Keratinocyte (primary cell): Measurements from ENCODE around the gene PCDHA9. TPM values are rescaled to one million over a fixed set of nuclear protein-coding genes. Genes with fewer than 3 reads are reported as not detected.

Experiments
- DNase-seq: peaks from one replicate; pipeline ENCODE4 v3.0.0-alpha.2; 2011; ENCODE audit warnings: low read depth, missing footprints, low spot score
- FAIRE-seq: peaks from 2 replicates; lab custom pipeline; 2011; peaks lifted over from hg19 to GRCh38; lab: Jason Lieb, UNC
- H2AFZ ChIP-seq: 2 replicates; pipeline ENCODE4 v1.6.0; 2012; ENCODE audit warnings: low read length, control low read depth, inconsistent platforms; ENCODE audit not compliant: control insufficient read depth
- H3K27ac ChIP-seq: 2 replicates; pipeline ENCODE4 v1.5.1; 2011; ENCODE audit warnings: low read length; ENCODE audit not compliant: control insufficient read depth, insufficient read depth
- H3K27me3 ChIP-seq: 3 replicates; pipeline ENCODE4 v1.6.0; 2011; ENCODE audit warnings: low read length; ENCODE audit not compliant: control insufficient read depth, insufficient read depth; ENCODE audit errors: extremely low read depth
- H3K36me3 ChIP-seq, 2 experiments: 2 replicates in 1 of 2; 3 replicates in 1 of 2; pipeline ENCODE4 v1.5.1; 2011; ENCODE audit warnings: low read length in 2 of 2, mild to moderate bottlenecking in 1 of 2; ENCODE audit not compliant: control insufficient read depth in 2 of 2, insufficient read depth in 2 of 2; ENCODE audit errors: extremely low read depth in 1 of 2
- H3K4me1 ChIP-seq: 3 replicates; pipeline ENCODE4 v1.5.1; 2011; ENCODE audit warnings: low read length; ENCODE audit not compliant: control insufficient read depth, insufficient read depth; ENCODE audit errors: extremely low read depth
- H3K4me2 ChIP-seq: 3 replicates; pipeline ENCODE4 v1.6.0; 2011; ENCODE audit warnings: low read depth, low read length; ENCODE audit not compliant: control insufficient read depth, insufficient read depth; ENCODE audit errors: extremely low read depth
- H3K4me3 ChIP-seq, 3 experiments: fragments of 200-600 bp in 1 of 3; sonication (generic) in 1 of 3; 2 replicates in 2 of 3; 3 replicates in 1 of 3; pipeline ENCODE4 v1.5.1; 2011 to 2016; ENCODE audit warnings: low read length in 3 of 3, mild to moderate bottlenecking in 3 of 3, control low read depth in 2 of 3, inconsistent platforms in 1 of 3, low read depth in 1 of 3, mixed read lengths in 1 of 3, mixed run types in 1 of 3, moderate library complexity in 1 of 3; ENCODE audit not compliant: control insufficient read depth in 2 of 3, insufficient read depth in 2 of 3; ENCODE audit errors: extremely low read depth in 1 of 3
- H3K79me2 ChIP-seq: 2 replicates; pipeline ENCODE4 v1.6.0; 2012; ENCODE audit warnings: low read length; ENCODE audit not compliant: control insufficient read depth, insufficient read depth
- H3K9ac ChIP-seq: 3 replicates; pipeline ENCODE4 v1.6.0; 2011; ENCODE audit warnings: low read length; ENCODE audit not compliant: control insufficient read depth, insufficient read depth; ENCODE audit errors: extremely low read depth
- H3K9me1 ChIP-seq: 3 replicates; pipeline ENCODE4 v1.6.0; 2011; ENCODE audit warnings: low read length; ENCODE audit not compliant: control insufficient read depth, insufficient read depth; ENCODE audit errors: extremely low read depth
- H3K9me3 ChIP-seq: 2 replicates; pipeline ENCODE4 v1.5.1; 2012; ENCODE audit warnings: low read depth, low read length; ENCODE audit not compliant: control insufficient read depth
- H4K20me1 ChIP-seq: 3 replicates; pipeline ENCODE4 v1.6.0; 2011; ENCODE audit warnings: low read length; ENCODE audit not compliant: control insufficient read depth, insufficient read depth; ENCODE audit errors: extremely low read depth
- EZH2 ChIP-seq: IDR thresholded peaks from one replicate; pipeline ENCODE4 v1.6.1; 2012; ENCODE audit warnings: inconsistent platforms, mild to moderate bottlenecking, low read length, moderate library complexity
- dilution Hi-C: fragments of 300-500 bp; cut with MboI; formaldehyde crosslinking; loops from one replicate; pipeline ENCODE4 v1.7.0; 2020; ENCODE audit warnings: low sequenced_read_pairs; ENCODE audit not compliant: extremely low pct_ligation_motif_present
- polyA plus RNA-seq, 5 experiments: library from polyadenylated mRNA; depleted of rRNA in 3 of 5; stranded (reverse) in 3 of 5; stranded (forward) in 1 of 5; unstranded in 1 of 5; fragments of >200 nt; gene quantifications; 1 replicate in 1 of 5; 2 replicates in 3 of 5; 3 replicates in 1 of 5; pipeline versions ENCODE4 v1.2.1 to v1.2.3, GENCODE V29; 2011 to 2012; ENCODE audit warnings: missing spikeins in 2 of 5, low read depth in 1 of 5, low replicate concordance in 1 of 5
- TF ChIP-seq, protein P1 (sequence below), 3 experiments: IDR thresholded peaks in 1 of 3; conservative IDR thresholded peaks in 1 of 3; optimal IDR thresholded peaks in 1 of 3; 2 replicates in 2 of 3; 3 replicates in 1 of 3; pipeline versions ENCODE3 to v1.5.1; 2011; ENCODE audit warnings: low read length in 3 of 3, mild to moderate bottlenecking in 3 of 3, moderate library complexity in 2 of 3, control low read depth in 1 of 3, inconsistent platforms in 1 of 3; ENCODE audit not compliant: insufficient read depth in 2 of 3; ENCODE audit errors: extremely low read depth in 1 of 3

The PCDHA9 gene
- polyA plus RNA-seq, 1 donor (not counting 4 experiments of a cell fraction or from before 2014, with no cell fraction given), result 0.01 TPM

DNA sequence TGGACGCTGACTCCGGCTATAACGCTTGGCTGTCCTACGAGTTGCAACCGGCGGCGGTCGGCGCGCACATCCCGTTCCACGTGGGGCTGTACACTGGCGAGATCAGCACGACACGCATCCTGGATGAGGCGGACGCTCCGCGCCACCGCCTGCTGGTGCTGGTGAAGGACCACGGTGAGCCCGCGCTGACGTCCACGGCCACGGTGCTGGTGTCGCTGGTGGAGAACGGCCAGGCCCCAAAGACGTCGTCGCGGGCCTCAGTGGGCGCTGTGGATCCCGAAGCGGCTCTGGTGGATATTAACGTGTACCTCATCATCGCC, 29.0 kb downstream of the PCDHA9 start:
- Histone ChIP-seq H3K9ac (no peak overlapping the region), H3K36me3 (no peaks in the 10 kb centered on the region), H3K4me3 (no peak overlapping the region), H4K20me1 (no peaks in the 10 kb centered on the region), H3K9me3 (peaks cover 11% of the 10 kb centered on the region), H3K4me1 (no peaks in the 10 kb centered on the region), H3K27me3 (no peaks in the 10 kb centered on the region), H3K27ac (no peak overlapping the region), H2AFZ (no peak overlapping the region), H3K4me2 (no peak overlapping the region), H3K9me1 (no peaks in the 10 kb centered on the region), H3K79me2 (no peaks in the 10 kb centered on the region)
- dilution Hi-C loops, result no loop called here
- FAIRE-seq, result no peak
- TF ChIP-seq, protein P1, sequence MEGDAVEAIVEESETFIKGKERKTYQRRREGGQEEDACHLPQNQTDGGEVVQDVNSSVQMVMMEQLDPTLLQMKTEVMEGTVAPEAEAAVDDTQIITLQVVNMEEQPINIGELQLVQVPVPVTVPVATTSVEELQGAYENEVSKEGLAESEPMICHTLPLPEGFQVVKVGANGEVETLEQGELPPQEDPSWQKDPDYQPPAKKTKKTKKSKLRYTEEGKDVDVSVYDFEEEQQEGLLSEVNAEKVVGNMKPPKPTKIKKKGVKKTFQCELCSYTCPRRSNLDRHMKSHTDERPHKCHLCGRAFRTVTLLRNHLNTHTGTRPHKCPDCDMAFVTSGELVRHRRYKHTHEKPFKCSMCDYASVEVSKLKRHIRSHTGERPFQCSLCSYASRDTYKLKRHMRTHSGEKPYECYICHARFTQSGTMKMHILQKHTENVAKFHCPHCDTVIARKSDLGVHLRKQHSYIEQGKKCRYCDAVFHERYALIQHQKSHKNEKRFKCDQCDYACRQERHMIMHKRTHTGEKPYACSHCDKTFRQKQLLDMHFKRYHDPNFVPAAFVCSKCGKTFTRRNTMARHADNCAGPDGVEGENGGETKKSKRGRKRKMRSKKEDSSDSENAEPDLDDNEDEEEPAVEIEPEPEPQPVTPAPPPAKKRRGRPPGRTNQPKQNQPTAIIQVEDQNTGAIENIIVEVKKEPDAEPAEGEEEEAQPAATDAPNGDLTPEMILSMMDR (optimal IDR thresholded peaks at IDR 0.05 in 1 of 3, IDR thresholded peaks at IDR 0.05 in 1 of 3, conservative IDR thresholded peaks at IDR 0.05 in 1 of 3; ENCODE audit: extremely low read depth in 1 of 3, insufficient read depth in 2 of 3, low read length in 3 of 3), result no peak
- no peak for TF ChIP-seq EZH2
- no peak for DNase-seq

DNA sequence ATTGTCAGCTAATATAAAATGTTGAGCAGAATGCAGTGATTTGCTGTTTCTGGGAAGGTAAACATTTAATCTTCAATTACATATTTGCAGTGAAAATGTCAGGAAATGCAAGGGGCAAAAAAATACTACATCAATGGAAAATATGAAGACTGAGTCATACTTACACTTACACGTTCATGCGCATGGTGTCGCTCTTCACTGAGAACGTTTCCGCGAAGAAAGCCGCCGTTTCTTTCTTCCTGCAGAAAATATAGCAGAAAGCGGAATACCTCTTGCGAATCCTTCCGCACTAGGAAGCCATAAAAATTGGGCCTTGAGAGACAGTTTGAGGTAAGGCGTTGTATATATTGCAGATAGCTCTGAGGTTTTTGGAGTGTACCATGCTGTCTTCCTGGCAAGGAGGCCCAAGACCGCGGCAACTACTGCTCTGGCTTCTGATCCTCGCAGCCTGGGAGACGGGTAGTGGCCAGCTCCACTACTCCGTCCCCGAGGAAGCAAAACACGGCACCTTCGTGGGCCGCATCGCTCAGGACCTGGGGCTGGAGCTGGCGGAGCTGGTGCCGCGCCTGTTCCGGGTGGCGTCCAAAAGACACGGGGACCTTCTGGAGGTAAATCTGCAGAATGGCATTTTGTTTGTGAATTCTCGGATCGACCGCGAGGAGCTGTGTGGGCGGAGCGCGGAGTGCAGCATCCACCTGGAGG, 33.9 kb downstream of the PCDHA9 start, which contains the start of gene PCDHA13:
PCDHA13 (plus strand) TSS at position 236 of the 702 bp plus-strand sequence; CDS start at position 381, 145 bp downstream.
- dilution Hi-C loops, result no loop called here
- H3K4me1 ChIP-seq, result no peaks in the 10 kb centered on the region
- TF ChIP-seq, protein P1 (optimal IDR thresholded peaks at IDR 0.05 in 1 of 3, IDR thresholded peaks at IDR 0.05 in 1 of 3, conservative IDR thresholded peaks at IDR 0.05 in 1 of 3; ENCODE audit: extremely low read depth in 1 of 3, insufficient read depth in 2 of 3, low read length in 3 of 3), result peak; percentile 22 to 37 (median 26)
- TF ChIP-seq EZH2, result no peak
- no peaks in the 10 kb centered on the region for H3K27me3 ChIP-seq
- no peaks in the 10 kb centered on the region for H3K9me1 ChIP-seq
- H3K36me3 ChIP-seq, result no peaks in the 10 kb centered on the region
- H3K4me3 ChIP-seq, result no peak within 1 kb of the TSS
- no peaks in the 10 kb centered on the region for H4K20me1 ChIP-seq
- H3K27ac ChIP-seq, result no peak within 1 kb of the TSS
- peaks cover 17% of the 10 kb centered on the region for H3K9me3 ChIP-seq
- H3K9ac ChIP-seq, result no peak within 1 kb of the TSS
- H3K4me2 ChIP-seq, result no peak within 1 kb of the TSS
- no peaks in the 10 kb centered on the region for H3K79me2 ChIP-seq
- DNase-seq (no peak), FAIRE-seq (no peak)
- no peak within 1 kb of the TSS for H2AFZ ChIP-seq
